Stimulated activated CD8-positive, alpha-beta memory T cell treated with anti-CD3 and anti-CD28 coated beads, Interleukin-7, amount 100 ng/mL, for 4 hours (primary cell): ENCODE results near the gene ICAM1.

Experiments used
- DNase-seq, 2 donors: peaks; one replicate each; pipeline ENCODE4 v3.0.0-alpha.2; 2020; ENCODE audit warnings: low read depth in 2 of 2

The ICAM1 gene

GRCh38 chr19:10243606-10244005, 27.3 kb upstream of the ICAM1 start:
- DNase-seq = no peak

GRCh38 chr19:10245189-10245939, 25.6 kb upstream of the ICAM1 start:
- no peak for DNase-seq

DNA sequence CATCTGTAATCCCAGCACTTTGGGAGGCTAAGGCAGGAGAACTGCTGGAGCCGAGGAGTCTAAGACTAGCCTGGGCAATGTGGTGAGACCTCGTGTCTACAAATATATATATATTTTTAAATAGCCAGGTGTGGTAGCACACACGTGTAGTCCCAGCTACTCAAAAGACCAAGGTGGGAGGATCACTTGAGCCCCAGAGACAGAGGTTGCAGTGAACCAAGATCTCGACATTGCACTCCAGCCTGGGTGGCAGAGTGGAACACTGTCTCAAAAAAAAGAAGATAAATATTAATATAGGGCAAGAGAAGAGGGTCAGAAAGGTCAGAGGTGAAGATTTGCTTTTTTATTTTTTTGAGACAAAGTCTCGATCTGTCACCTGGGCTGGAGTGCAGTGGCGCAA, 24.4 kb upstream of the ICAM1 start:
- DNase-seq = no peak

GRCh38 chr19:10251792-10252694, 18.9 kb upstream of the ICAM1 start, which contains the start of gene MRPL4:
Gene MRPL4, plus strand, starts transcription at chr19:10252214. Its CDS starts 40 bp downstream, at chr19:10252254.
- DNase-seq = peak; percentile 93 to 97

DNA sequence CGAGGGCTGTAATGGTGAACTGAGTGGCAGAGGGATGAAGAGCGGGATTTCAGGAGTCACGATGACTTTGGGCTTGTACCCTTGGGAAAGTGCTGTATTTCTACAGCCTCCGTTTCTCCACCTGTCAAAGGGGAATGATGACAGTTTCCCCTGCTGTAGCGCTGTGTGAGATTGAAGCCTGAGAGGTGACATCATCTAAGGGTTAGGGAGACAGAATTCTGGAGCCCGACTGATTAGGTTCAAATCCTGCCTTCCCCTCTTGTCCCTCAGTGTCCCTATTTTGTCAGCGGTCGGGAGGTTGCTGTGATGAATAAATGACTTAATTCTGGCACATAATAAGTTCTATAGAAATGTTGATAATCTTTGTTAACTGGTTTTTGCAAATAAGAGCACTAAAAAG, 18.2 kb upstream of the ICAM1 start:
- DNase-seq = no peak

GRCh38 chr19:10254244-10254643, 16.7 kb upstream of the ICAM1 start:
- DNase-seq = no peak

DNA sequence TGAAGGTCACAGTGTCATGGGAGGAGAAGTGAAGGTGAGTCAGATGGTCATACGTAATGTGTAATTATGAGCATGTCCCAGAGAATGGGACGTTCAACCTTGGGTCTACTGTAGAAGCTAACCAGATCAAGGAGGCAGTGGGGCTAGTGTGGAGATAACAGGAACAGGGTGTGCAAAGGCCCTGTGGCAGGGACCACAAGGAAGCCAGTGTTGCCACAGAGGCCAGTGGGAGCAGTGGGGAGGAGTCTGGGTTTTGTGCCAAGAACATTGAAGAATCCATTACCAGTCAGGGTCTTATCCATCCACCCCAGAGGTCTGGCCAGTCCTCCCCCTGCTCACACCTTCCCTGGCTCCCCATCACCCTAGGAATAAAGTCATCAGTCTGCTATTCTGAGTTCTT, 15.6 kb upstream of the ICAM1 start:
- no peak for DNase-seq

DNA sequence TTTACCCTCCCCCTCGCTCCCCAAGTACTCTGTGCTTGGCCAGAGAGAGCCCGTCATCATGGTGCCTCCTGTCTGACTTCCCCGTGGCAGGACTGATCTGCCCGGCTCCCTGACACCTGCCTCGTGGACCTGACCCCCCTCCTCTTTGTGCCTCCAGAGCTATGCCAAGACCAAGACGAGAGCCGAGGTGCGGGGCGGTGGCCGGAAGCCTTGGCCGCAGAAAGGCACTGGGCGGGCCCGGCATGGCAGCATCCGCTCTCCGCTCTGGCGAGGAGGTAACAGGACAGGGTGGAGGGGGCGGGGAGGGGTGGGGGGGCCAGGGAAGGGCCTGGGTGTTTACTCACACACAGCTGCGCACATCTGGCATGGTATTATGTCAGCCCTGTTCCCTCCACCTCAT, 14.4 kb upstream of the ICAM1 start:
- DNase-seq = no peak

DNA sequence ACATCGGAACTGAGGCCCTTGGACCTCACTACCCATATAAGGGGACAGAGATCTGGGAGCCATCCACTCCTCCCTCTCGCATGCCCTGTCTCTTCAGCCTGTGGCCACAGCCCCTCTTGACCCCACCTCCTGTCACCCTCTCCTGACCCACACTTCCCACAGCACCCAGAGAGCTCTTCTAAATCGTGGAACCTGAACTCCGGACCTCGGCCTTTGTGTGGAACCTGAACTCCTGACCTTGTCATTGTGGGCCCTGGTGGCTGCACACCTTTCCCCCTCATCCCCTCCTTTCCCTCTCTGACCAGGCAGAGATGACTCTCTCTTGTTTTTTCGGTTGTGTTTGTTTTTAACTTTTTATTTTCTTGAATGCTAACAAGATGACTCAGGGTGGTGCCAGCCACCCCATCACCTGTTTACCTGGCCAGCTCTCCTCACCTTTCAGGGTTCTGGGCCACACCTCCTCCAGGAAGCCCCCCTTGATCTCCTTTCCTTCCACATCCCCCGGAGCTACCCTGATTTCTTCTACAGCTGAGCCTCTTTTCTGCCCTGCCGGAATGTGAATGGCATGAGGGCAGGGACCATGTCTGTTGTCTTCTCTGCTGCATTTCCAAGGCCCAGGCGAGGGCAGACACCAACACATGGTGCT, 13.8 kb upstream of the ICAM1 start:
- no peak for DNase-seq

- no peak for DNase-seq
These were observed 12.7 kb upstream of the ICAM1 start for GRCh38 chr19:10258080-10258710.

DNA sequence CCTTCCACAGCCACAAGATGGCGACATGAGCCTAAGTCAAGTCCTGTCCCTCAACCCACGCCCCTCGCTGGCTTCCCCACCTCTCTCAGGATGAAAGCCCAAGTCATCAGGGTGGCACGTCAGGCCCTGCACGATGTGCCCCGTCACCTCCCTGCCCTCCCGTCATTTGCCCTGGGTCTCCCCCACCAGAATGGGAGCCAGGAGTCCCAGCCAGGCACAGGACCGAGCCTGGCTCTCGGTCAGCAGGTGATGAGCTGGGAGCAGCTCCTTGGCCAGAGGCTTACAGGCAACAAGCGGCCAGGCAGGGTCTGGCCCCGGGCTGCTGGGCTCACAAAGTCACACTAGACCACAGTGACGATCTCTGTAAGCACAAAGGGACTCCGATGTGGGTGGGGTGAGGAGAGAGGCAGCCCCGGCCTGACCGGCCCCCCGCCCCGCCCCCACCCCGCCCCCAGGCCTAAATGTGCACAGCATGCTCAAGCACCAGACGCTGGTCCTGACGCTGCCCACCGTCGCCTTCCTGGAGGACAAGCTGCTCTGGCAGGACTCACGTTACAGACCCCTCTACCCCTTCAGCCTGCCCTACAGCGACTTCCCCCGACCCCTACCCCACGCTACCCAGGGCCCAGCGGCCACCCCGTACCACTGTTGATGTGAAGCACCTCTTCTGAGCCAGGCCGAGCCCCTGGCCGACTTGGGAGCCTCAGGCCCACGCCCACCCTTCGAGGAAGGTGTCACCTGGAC, 11.6 kb upstream of the ICAM1 start:
- DNase-seq = peak; percentile 81 to 91

- DNase-seq = peak; percentile 45 to 50
These were observed 10.8 kb upstream of the ICAM1 start for GRCh38 chr19:10260141-10260584.

DNA sequence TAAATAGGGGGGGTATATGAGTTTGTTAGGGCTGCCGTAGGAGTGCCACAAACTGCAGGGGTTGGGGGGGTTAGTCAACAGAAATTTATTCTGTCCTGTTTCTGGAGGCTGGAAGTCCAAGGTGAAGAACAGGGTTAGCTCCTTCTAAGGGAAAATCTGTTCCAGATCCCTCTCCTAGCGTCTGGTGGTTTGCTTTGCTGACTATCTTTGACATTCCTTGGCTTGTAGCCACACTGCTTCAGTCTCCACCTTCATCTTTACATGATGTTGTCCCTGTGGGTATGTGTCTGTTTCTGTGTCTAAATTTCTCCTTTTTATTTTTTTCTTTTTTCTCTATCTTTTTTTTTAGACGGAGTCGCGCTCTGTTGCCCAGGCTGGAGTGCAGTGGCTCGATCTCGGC, 8.1 kb upstream of the ICAM1 start:
- no peak for DNase-seq

DNA sequence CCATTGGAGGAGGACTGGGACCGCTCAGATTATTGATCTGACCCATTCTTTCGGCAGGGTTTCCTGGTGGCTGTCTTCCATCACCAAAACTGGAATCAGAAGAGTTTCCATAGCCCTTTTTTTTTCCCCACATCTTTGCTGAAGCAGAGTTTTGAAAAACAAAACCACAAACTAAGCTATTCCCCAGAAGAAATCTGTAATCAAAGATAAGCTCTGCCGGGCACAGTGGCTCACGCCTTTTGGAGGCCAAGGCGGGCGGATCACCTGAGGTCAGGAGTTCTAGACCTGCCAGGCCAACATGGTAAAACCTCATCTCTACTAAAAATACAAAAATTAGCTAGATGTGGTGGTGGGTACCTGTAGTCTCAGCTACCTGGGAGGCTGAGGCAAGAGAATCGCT, 4.2 kb upstream of the ICAM1 start:
- DNase-seq = no peak

DNA sequence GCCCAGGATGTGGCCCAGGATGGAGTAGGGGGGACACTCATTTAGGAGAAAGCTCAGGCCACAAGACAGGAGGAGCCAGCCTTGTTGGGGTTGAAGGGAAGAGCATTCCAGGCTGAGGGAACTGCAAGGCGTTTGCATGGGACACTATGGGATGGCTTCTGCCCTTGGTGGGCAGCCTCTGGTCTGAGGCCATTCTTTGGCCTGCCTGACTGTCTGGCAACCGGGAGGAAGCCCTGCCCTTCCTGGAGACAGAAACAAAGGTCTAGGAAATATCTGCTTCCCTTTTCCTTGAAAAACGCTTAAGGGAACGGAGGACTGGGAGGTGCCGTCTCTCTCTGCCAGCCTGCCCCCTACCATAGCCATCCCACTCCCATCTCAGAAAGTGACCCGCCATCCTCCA, 2.8 kb upstream of the ICAM1 start:
- DNase-seq = no peak

GRCh38 chr19:10269333-10270179, 1.4 kb upstream of the ICAM1 start:
- peak; percentile 72 to 77 for DNase-seq

DNA sequence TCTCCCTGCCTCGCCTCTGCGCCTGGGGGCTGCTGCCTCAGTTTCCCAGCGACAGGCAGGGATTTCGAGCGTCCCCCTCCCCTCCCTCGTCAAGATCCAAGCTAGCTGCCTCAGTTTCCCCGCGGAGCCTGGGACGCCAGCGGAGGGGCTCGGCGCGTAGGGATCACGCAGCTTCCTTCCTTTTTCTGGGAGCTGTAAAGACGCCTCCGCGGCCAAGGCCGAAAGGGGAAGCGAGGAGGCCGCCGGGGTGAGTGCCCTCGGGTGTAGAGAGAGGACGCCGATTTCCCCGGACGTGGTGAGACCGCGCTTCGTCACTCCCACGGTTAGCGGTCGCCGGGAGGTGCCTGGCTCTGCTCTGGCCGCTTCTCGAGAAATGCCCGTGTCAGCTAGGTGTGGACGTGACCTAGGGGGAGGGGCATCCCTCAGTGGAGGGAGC, 722 bp upstream of the ICAM1 start:
- peak; percentile 59 to 75 for DNase-seq

DNA sequence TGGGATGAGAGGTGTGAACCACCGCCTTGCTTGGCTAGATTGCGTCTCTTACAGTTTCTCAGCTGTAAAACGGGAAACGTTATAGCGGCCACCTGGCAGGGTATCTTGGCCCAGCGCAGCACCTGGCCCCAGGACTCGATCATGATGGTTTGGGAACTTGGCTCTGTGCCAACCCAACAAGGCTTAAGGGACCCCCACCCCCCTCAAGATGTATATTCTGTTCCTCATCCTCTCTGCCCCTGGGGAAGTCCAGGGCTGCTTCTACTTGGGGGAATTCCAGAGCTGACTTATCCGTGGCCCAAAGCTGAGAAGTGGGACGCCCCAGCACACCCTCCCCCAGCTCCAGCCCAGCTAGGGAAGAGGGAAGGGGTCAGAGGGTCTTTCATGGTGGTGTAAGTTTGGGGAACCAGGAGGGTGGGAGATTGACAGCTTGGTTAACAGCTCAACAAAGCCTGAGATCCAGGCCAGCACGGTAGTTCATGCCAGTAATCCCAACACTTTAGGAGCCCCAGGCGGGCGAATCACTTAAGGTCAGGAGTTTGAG, 695 bp downstream of the ICAM1 start:
- peak in 1 of 2 donors; percentile 33 for DNase-seq

DNA sequence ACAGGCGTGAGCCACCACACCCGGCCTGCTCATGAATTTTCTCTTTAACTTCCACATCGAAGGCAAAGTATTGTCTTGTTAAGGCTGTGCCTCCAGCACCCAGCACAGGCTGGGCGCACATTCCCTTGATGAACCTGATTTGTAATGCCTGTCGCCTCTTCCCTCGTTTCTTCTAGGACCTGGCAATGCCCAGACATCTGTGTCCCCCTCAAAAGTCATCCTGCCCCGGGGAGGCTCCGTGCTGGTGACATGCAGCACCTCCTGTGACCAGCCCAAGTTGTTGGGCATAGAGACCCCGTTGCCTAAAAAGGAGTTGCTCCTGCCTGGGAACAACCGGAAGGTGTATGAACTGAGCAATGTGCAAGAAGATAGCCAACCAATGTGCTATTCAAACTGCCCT, 3.7 kb downstream of the ICAM1 start:
- no peak for DNase-seq
